Measurements from ENCODE around the gene CHCHD6.
"Not testable (repeated sequence)": the region's sequence is repeated elsewhere in the genome, so short reads cannot be mapped to it uniquely, and the experiment has no call there.

The CHCHD6 gene

DNA sequence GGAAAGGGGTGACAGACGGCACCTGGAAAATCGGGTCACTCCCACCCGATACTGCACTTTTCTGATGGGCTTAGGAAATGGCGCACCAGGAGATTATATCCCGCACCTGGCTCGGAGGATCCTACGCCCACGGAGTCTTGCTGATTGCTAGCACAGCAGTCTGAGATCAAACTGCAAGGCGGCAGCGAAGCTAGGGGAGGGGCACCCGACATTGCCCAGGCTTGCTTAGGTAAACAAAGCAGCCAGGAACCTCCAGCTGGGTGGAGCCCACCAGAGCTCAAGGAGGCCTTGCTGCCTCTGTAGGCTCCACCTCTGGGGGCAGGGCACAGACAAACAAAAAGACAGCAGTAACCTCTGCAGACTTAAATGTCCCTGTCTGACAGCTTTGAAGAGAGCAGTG lies 97.3 kb downstream of the CHCHD6 start:
- H3K9ac ChIP-seq (ENCODE audit: low read length); H3K9me3 ChIP-seq (ENCODE audit: control insufficient read depth, low read length); H3K4me3 ChIP-seq (ENCODE audit: low read length); H3K36me3 ChIP-seq (ENCODE audit: control insufficient read depth, insufficient read depth, low read length); H3K27me3 ChIP-seq (ENCODE audit: control insufficient read depth, insufficient read depth, low read length); H3K4me1 ChIP-seq (ENCODE audit: control insufficient read depth, insufficient read depth, low read length): not testable (repeated sequence)

DNA sequence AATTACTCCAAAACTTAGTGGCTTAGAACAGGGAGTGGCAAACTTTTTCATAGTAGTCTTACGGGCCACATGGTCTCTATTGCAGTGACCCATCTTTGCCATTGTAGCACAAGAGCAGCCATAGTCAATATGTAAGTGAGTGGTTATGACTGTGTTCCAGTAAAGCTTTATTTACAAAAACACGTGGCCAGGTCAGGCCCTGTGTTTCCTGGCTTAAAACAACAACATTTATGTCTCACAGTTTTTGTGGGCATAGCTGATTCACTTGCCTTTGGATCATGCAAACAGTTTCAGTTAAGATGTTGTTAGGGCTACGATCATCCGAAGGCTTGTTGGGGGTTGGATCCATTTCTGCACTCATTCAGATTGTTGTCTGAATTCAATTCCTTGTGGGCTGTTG lies 103.8 kb downstream of the CHCHD6 start:
- Histone ChIP-seq H3K36me3 (ENCODE audit: control insufficient read depth, insufficient read depth, low read length) (no peaks in the 10 kb centered on the region), H3K27me3 (ENCODE audit: control insufficient read depth, insufficient read depth, low read length) (no peaks in the 10 kb centered on the region), H3K4me1 (ENCODE audit: control insufficient read depth, insufficient read depth, low read length) (no peaks in the 10 kb centered on the region), H3K9ac (ENCODE audit: low read length) (no peak overlapping the region), H3K9me3 (ENCODE audit: control insufficient read depth, low read length) (no peaks in the 10 kb centered on the region), H3K4me3 (ENCODE audit: low read length) (no peak overlapping the region)

DNA sequence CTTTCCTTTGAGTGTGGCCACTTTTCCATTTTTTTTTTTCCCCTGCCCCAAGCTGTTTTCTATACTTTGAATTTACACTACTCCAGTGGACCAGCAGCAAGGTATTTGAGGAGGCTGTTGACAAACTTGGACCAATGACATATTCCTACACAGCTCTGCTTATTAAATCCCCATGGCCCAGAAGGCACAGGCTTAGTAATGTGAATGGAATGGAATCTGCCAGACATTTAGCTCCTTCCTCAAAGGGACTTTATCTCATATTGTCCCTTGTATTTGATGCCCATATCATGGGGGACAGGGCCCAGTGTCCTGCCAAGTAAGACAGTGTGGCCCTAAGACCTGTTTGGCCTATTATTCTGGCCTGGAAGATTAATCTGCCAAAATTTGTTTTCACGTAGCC lies 107.5 kb downstream of the CHCHD6 start:
- Histone ChIP-seq H3K4me1 (ENCODE audit: control insufficient read depth, insufficient read depth, low read length) (no peaks in the 10 kb centered on the region), H3K9me3 (ENCODE audit: control insufficient read depth, low read length) (no peaks in the 10 kb centered on the region)

DNA sequence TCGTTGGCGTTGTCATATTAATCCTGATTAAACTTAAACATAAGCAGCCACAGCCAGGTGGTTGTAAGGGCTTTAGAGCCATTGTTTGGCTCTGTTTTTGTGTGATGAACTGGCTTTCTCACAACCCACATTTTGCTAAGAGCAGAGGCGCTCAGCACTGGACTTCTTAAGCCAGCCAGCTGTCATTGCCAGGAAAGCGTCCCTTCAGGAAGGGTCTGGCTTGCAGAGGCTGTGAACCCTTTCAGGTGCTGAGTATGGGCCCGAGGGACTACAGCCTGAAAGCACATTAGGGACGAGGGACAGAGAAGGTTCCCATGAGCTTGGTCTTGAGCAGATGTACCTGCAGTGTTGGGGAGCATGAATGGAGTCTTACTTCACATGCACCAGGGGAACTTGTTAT lies 112.3 kb downstream of the CHCHD6 start:
- no peak overlapping the region for H3K4me3 ChIP-seq (ENCODE audit: low read length)
- H3K9ac ChIP-seq (ENCODE audit: low read length) = no peak overlapping the region
- H3K36me3 ChIP-seq (ENCODE audit: control insufficient read depth, insufficient read depth, low read length) = no peaks in the 10 kb centered on the region
- H3K4me1 ChIP-seq (ENCODE audit: control insufficient read depth, insufficient read depth, low read length) = no peaks in the 10 kb centered on the region
- no peaks in the 10 kb centered on the region for H3K9me3 ChIP-seq (ENCODE audit: control insufficient read depth, low read length)
- no peaks in the 10 kb centered on the region for H3K27me3 ChIP-seq (ENCODE audit: control insufficient read depth, insufficient read depth, low read length)

More for the DNA sequence above, 107.5 kb downstream of the CHCHD6 start:
- Histone ChIP-seq H3K27me3 (ENCODE audit: control insufficient read depth, insufficient read depth, low read length) (no peaks in the 10 kb centered on the region), H3K4me3 (ENCODE audit: low read length) (no peak overlapping the region), H3K9ac (ENCODE audit: low read length) (no peak overlapping the region), H3K36me3 (ENCODE audit: control insufficient read depth, insufficient read depth, low read length) (no peaks in the 10 kb centered on the region)

DNA sequence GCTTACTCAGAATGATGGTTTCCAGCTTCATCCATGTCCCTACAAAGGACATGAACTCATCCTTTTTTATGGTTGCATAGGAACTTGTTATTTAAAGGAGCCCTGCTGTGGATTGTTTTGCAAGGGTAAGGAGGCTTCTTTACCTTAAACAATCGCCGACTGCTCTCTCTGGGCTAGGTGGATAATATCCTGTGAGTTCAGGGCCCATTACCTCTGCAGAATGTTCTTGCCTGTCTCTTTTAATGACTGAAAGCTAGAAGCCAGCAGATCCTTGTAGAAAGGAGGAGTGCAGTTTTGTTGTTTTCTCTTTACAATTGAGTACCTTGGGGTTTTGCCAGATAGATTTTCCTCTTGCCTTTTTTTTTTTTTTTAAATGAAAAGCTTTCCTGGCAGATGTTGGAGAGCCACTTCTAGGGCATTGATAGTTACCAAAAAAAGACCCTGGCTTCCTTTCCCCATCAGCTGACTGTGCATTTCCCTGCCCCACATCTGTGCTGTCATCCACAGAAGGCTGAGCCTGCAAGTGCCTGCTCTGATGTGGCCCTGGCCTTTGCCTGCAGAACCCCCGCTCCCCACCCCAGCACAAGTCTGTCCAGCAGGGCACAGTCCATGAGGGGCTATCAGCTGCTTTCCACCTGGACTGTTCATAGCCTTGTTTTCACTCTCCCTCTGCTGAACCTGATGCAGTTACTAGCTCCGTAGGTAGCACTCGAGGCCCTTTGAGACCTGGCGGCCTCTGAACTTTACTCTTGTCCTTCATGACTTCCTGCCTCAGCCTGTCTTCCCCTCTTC lies 113.1 kb downstream of the CHCHD6 start:
- Histone ChIP-seq H3K27me3 (ENCODE audit: control insufficient read depth, insufficient read depth, low read length) (no peaks in the 10 kb centered on the region), H3K36me3 (ENCODE audit: control insufficient read depth, insufficient read depth, low read length) (no peaks in the 10 kb centered on the region), H3K4me1 (ENCODE audit: control insufficient read depth, insufficient read depth, low read length) (no peaks in the 10 kb centered on the region), H3K9ac (ENCODE audit: low read length) (no peak overlapping the region), H3K4me3 (ENCODE audit: low read length) (no peak overlapping the region), H3K9me3 (ENCODE audit: control insufficient read depth, low read length) (no peaks in the 10 kb centered on the region)

DNA sequence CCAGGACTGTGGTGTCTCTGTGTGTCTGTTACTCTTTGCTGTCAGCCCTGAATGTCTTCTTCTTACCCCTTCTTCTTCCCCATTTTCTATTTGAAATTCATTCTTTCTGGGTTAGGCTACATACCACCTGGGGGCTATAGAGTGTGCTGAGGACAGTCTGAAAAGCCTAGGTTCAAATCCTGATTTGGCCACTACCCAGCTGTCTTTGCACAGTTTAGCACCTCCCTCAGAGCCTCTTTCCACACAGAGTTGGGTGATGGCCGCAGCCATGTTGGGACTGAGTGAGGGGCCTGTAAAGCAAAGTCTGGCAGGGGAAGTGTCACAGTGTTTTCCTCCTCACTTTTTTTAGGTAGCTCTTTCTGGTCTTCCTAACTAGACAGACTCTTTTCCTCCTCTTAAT lies 113.7 kb downstream of the CHCHD6 start:
- Histone ChIP-seq H3K27me3 (ENCODE audit: control insufficient read depth, insufficient read depth, low read length) (no peaks in the 10 kb centered on the region), H3K36me3 (ENCODE audit: control insufficient read depth, insufficient read depth, low read length) (no peaks in the 10 kb centered on the region), H3K4me3 (ENCODE audit: low read length) (no peak overlapping the region), H3K4me1 (ENCODE audit: control insufficient read depth, insufficient read depth, low read length) (no peaks in the 10 kb centered on the region), H3K9me3 (ENCODE audit: control insufficient read depth, low read length) (no peaks in the 10 kb centered on the region), H3K9ac (ENCODE audit: low read length) (no peak overlapping the region)

DNA sequence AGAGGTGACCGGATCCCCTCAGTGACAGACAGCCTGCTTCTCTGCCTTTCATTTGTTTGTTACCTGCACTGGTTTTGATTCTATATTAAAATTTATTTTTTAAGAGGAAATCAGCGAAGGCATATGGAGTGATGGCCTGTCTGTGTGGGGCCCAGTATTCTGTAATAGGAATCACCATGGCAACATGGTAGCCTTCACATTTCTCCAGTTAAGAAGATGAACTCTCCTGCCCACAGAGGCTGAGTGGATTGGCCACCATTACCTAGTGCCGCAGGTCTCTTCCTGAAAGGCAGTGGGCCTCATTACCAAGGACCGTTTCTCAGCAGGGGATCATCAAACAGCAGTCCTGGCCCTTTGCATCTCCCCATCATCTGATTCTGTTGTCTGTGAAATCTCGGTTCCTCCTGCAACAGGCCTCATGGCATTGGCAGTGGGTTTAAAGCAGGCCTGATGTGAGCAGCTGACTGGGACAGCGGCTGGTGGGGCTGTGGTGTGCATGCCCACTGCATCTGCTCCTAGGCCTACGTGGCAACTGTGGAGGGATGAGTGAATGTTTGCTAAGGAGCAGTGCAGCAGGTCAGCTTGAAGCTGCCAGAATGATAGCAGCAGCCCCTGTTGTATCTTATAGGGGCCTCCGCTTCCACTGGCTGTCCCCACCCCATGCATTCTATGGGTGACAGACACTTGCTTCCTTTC lies 114.5 kb downstream of the CHCHD6 start:
- no peak overlapping the region for H3K4me3 ChIP-seq (ENCODE audit: low read length)
- H3K27me3 ChIP-seq (ENCODE audit: control insufficient read depth, insufficient read depth, low read length) = no peaks in the 10 kb centered on the region
- H3K36me3 ChIP-seq (ENCODE audit: control insufficient read depth, insufficient read depth, low read length) = no peaks in the 10 kb centered on the region
- H3K9ac ChIP-seq (ENCODE audit: low read length) = no peak overlapping the region
- no peaks in the 10 kb centered on the region for H3K4me1 ChIP-seq (ENCODE audit: control insufficient read depth, insufficient read depth, low read length)
- no peaks in the 10 kb centered on the region for H3K9me3 ChIP-seq (ENCODE audit: control insufficient read depth, low read length)

DNA sequence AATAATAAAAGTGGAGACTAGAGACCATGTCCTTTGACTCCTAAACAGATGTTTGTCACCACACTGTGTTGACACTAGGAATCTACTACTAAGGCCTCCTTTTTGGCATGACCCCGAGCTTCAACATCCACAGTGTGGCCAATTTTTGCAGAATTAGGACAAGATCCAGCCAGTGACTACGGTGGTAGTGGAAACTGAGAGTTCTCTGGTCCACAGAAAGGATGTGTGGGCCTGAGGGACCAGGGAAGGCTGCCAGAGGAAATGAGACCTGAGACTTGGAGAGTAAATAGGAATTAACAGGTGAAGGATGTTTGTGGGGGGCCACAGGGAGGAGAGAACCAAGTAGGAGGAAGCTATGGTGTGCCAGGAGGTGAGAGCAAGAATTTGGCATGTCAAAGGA lies 122.7 kb downstream of the CHCHD6 start:
- no peaks in the 10 kb centered on the region for H3K9me3 ChIP-seq (ENCODE audit: control insufficient read depth, low read length)
- no peak overlapping the region for H3K4me3 ChIP-seq (ENCODE audit: low read length)
- H3K36me3 ChIP-seq (ENCODE audit: control insufficient read depth, insufficient read depth, low read length) = no peaks in the 10 kb centered on the region
- H3K4me1 ChIP-seq (ENCODE audit: control insufficient read depth, insufficient read depth, low read length) = no peaks in the 10 kb centered on the region
- H3K9ac ChIP-seq (ENCODE audit: low read length) = no peak overlapping the region
- no peaks in the 10 kb centered on the region for H3K27me3 ChIP-seq (ENCODE audit: control insufficient read depth, insufficient read depth, low read length)

DNA sequence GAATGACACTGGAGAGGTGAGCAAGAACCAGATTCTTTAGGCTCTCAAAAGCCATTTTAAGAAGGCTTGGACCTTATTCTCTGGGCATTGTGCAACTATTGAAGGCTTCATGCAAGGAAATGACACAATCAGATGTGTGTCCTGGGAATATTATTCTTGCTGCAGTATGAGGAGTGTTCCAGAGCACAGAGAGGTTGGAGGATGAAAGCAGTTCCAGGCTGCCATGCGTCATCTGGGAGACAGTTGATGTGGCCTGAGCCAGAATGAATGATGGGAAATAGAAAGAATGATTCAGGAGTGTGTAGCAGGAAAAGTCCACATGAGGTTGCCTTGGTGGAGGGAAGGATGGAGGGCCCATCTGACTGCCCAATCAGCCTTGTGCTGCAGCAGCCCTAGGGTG lies 123.1 kb downstream of the CHCHD6 start:
- Histone ChIP-seq H3K36me3 (ENCODE audit: control insufficient read depth, insufficient read depth, low read length) (no peaks in the 10 kb centered on the region), H3K27me3 (ENCODE audit: control insufficient read depth, insufficient read depth, low read length) (no peaks in the 10 kb centered on the region), H3K4me1 (ENCODE audit: control insufficient read depth, insufficient read depth, low read length) (no peaks in the 10 kb centered on the region), H3K9ac (ENCODE audit: low read length) (no peak overlapping the region), H3K9me3 (ENCODE audit: control insufficient read depth, low read length) (no peaks in the 10 kb centered on the region), H3K4me3 (ENCODE audit: low read length) (no peak overlapping the region)

DNA sequence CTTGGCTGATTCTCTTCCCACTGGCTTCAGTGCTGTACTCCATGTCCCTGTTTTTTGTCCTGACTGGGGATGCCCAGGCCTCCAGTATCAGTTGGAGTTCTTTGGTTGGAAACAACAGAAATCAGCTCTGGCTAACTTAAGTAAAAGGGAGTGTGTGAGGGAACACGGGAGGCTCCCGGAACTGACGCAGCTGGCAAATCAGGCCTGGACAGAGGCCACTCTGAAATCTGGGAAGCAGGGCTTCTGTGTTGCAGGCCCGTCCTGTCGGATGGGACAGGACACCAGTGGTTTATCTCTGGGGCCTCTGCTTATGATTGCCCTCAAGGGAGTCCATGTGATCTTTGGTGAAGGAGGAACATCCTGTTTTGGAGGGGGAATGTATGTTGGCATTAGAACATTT lies 124.3 kb downstream of the CHCHD6 start:
- H3K4me1 ChIP-seq (ENCODE audit: control insufficient read depth, insufficient read depth, low read length) = no peaks in the 10 kb centered on the region
- no peaks in the 10 kb centered on the region for H3K36me3 ChIP-seq (ENCODE audit: control insufficient read depth, insufficient read depth, low read length)
- no peaks in the 10 kb centered on the region for H3K27me3 ChIP-seq (ENCODE audit: control insufficient read depth, insufficient read depth, low read length)
- no peak overlapping the region for H3K4me3 ChIP-seq (ENCODE audit: low read length)
- no peak overlapping the region for H3K9ac ChIP-seq (ENCODE audit: low read length)
- no peaks in the 10 kb centered on the region for H3K9me3 ChIP-seq (ENCODE audit: control insufficient read depth, low read length)

DNA sequence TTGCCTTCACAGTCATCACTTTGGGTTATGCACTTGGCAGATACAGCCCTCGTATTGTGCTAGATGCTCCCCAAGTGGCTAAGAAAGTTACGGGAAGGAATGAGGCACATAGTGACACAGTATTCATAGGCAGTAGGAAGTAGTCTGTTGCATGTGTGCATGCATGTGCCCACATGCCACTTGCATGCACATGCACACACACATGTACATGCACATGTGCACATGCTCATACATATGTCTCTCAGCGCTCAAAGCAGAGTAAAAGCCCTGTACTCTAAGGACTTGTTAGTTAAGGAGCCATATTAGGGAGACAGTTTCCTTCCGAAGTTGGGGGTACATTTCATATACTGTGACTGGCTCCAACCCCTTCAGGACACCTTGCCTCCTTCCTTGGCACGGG lies 128.9 kb downstream of the CHCHD6 start:
- Histone ChIP-seq H3K27me3 (ENCODE audit: control insufficient read depth, insufficient read depth, low read length) (no peaks in the 10 kb centered on the region), H3K36me3 (ENCODE audit: control insufficient read depth, insufficient read depth, low read length) (no peaks in the 10 kb centered on the region), H3K9me3 (ENCODE audit: control insufficient read depth, low read length) (no peaks in the 10 kb centered on the region), H3K4me3 (ENCODE audit: low read length) (no peak overlapping the region), H3K4me1 (ENCODE audit: control insufficient read depth, insufficient read depth, low read length) (no peaks in the 10 kb centered on the region), H3K9ac (ENCODE audit: low read length) (no peak overlapping the region)

DNA sequence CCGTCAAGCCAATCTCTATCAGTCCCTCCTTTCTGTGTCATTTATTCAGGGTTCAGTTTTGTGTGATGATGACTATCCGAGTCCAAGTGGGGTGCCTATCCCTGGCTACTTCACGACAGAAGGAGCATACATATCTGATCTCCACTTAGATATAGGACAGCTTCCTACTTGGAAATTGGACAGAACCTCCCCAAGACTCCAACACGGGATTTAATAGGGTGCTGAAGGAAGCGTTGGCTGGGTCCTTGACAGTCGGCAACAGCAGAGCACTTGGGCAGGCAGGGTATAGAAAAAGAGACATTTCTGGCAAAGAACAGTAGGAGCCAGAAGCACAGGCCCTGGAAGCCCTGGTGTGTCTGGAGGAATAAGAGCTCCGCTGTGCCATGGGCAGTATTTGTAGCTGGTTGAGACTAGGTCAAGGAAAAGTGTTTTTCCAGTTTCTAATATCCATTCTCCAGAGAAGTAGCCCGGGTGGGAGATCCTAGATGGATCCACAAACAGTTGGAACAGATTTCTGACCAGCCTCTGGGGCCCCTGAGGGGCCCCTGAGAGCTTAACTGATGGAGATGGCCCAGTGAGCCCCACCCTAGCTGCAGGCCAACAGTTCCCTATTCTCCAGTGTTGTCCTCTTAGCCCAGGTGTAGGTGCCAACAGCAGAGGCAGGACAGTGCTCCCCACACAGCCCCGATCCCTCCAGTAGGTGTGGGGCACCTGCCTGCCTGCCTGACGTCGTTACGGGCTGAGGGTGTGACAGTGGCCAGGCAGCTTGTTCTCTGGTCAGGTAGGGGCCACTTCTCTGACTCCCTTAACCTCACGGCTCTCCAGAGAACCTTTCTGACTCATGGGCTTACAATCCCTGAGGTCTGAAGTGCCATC lies 130.8 kb downstream of the CHCHD6 start:
- no peak overlapping the region for H3K4me3 ChIP-seq (ENCODE audit: low read length)
- no peaks in the 10 kb centered on the region for H3K27me3 ChIP-seq (ENCODE audit: control insufficient read depth, insufficient read depth, low read length)

More for the DNA sequence above, 130.8 kb downstream of the CHCHD6 start:
- H3K36me3 ChIP-seq (ENCODE audit: control insufficient read depth, insufficient read depth, low read length) = no peaks in the 10 kb centered on the region
- H3K4me1 ChIP-seq (ENCODE audit: control insufficient read depth, insufficient read depth, low read length) = no peaks in the 10 kb centered on the region
- no peak overlapping the region for H3K9ac ChIP-seq (ENCODE audit: low read length)
- H3K9me3 ChIP-seq (ENCODE audit: control insufficient read depth, low read length) = no peaks in the 10 kb centered on the region

Data from mucosa of stomach (tissue), 1 donor.